IMR-90 (cell line): Measurements from ENCODE around the gene CCR3. TPM values are rescaled to one million over a fixed set of nuclear protein-coding genes. Genes with fewer than 3 reads are reported as not detected.

Source experiments
- ATAC-seq: fragments of 200-7000 bp; cut with Tn5 transposase; 2 replicates; pipeline ENCODE4 v1.9.1; 2020; ENCODE audit warnings: low read depth, mild to moderate bottlenecking, moderate library complexity
- BruUV-seq: library from RNA; stranded (reverse); fragments of 400-500 nt; replicated peaks from 2 replicates; lab custom pipeline; 2021; lab: Mats Ljungman, UMichigan
- CTCF ChIA-PET: fragments of 300-600 bp; formaldehyde crosslinking; extraction: SDS; loops from one replicate; lab custom pipeline; 2021; ENCODE audit warnings: antibody characterized with exemption; lab: Yijun Ruan, JAX
- POLR2A ChIA-PET: fragments of 300-600 bp; sonication (Branson Sonifier 250); formaldehyde crosslinking; loops from one replicate; lab custom pipeline; 2022; ENCODE audit warnings: antibody characterized with exemption; ENCODE audit not compliant: unreplicated experiment; lab: Charles Lee
- DNase-seq: peaks from one replicate; pipeline ENCODE4 v3.0.0; 2013
- H2AFZ ChIP-seq: replicated peaks from 2 replicates; pipeline ENCODE3; 2013; ENCODE audit warnings: low read length, mild to moderate bottlenecking; ENCODE audit not compliant: poor library complexity
- H2AK5ac ChIP-seq: 2 replicates; pipeline ENCODE4 v1.6.1; 2013; ENCODE audit warnings: low read depth, low read length, inconsistent platforms
- H2AK9ac ChIP-seq: replicated peaks from 2 replicates; pipeline ENCODE3; 2013; ENCODE audit warnings: mild to moderate bottlenecking, low read depth, low read length, moderate library complexity; ENCODE audit not compliant: poor library complexity
- H2BK120ac ChIP-seq: 2 replicates; pipeline ENCODE4 v1.6.1; 2013; ENCODE audit warnings: low read depth, low read length, inconsistent platforms
- H2BK15ac ChIP-seq: 3 replicates; pipeline ENCODE4 v1.6.1; 2013; ENCODE audit warnings: low read depth, low read length, inconsistent platforms
- H2BK20ac ChIP-seq: 2 replicates; pipeline ENCODE4 v1.6.1; 2013; ENCODE audit warnings: low read depth, mild to moderate bottlenecking, inconsistent platforms, low read length, moderate library complexity
- H2BK5ac ChIP-seq: 2 replicates; pipeline ENCODE4 v1.6.1; 2013; ENCODE audit warnings: mild to moderate bottlenecking, low read depth, low read length, inconsistent platforms; ENCODE audit not compliant: poor library complexity, severe bottlenecking
- H3K14ac ChIP-seq: replicated peaks from 2 replicates; pipeline ENCODE4 v1.6.1; 2013; ENCODE audit warnings: low read depth, low read length, inconsistent platforms
- H3K18ac ChIP-seq: 2 replicates; pipeline ENCODE4 v1.6.1; 2013; ENCODE audit warnings: low read depth, low read length, control low read depth
- H3K23ac ChIP-seq: 2 replicates; pipeline ENCODE4 v1.6.1; 2013; ENCODE audit warnings: low read depth, low read length, inconsistent platforms
- H3K27ac ChIP-seq: 2 replicates; pipeline ENCODE4 v1.5.1; 2013; ENCODE audit warnings: mild to moderate bottlenecking, control low read depth, low read length; ENCODE audit not compliant: insufficient read depth
- H3K27me3 ChIP-seq: 2 replicates; pipeline ENCODE4 v1.6.1; 2013; ENCODE audit warnings: low read length; ENCODE audit not compliant: control insufficient read depth, insufficient read depth
- H3K36me3 ChIP-seq: 2 replicates; pipeline ENCODE4 v1.6.1; 2013; ENCODE audit warnings: low read length, mixed read lengths; ENCODE audit not compliant: control insufficient read depth, insufficient read depth
- H3K4ac ChIP-seq: 2 replicates; pipeline ENCODE4 v1.6.1; 2013; ENCODE audit warnings: low read depth, low read length, inconsistent platforms
- H3K4me1 ChIP-seq: 2 replicates; pipeline ENCODE4 v1.6.1; 2013; ENCODE audit warnings: low read length, mixed read lengths; ENCODE audit not compliant: control insufficient read depth, insufficient read depth
- H3K4me2 ChIP-seq: 2 replicates; pipeline ENCODE4 v1.6.1; 2013; ENCODE audit warnings: low read depth, mild to moderate bottlenecking, control low read depth, low read length, moderate library complexity
- H3K4me3 ChIP-seq: 2 replicates; pipeline ENCODE4 v1.5.1; 2013; ENCODE audit warnings: low read depth, mild to moderate bottlenecking, control low read depth, low read length, moderate library complexity; ENCODE audit not compliant: insufficient read depth
- H3K56ac ChIP-seq: 2 replicates; pipeline ENCODE4 v1.6.1; 2013; ENCODE audit warnings: low read length, inconsistent platforms; ENCODE audit not compliant: insufficient read depth; ENCODE audit errors: extremely low read depth
- H3K79me1 ChIP-seq, 2 experiments: 2 replicates each; pipeline ENCODE4 v1.6.1; 2013; ENCODE audit warnings: low read length in 2 of 2, inconsistent platforms in 1 of 2, low read depth in 1 of 2
- H3K9ac ChIP-seq: 2 replicates; pipeline ENCODE4 v1.6.1; 2013; ENCODE audit warnings: low read depth, low read length, control low read depth
- H3K9me1 ChIP-seq: 2 replicates; pipeline ENCODE4 v1.6.1; 2013; ENCODE audit warnings: low read length, inconsistent platforms; ENCODE audit not compliant: insufficient read depth
- H3K9me3 ChIP-seq: 2 replicates; pipeline ENCODE4 v1.6.1; 2013; ENCODE audit warnings: low read length; ENCODE audit not compliant: control insufficient read depth, insufficient read depth
- H4K20me1 ChIP-seq: 2 replicates; pipeline ENCODE4 v1.6.1; 2013; ENCODE audit warnings: low read length, inconsistent platforms; ENCODE audit not compliant: insufficient read depth
- H4K5ac ChIP-seq: 2 replicates; pipeline ENCODE4 v1.6.1; 2013; ENCODE audit warnings: mild to moderate bottlenecking, low read depth, low read length, control low read depth
- H4K8ac ChIP-seq, 2 experiments: 2 replicates each; pipeline ENCODE4 v1.6.1; 2013; ENCODE audit warnings: low read depth in 2 of 2, low read length in 2 of 2, control low read depth in 1 of 2, inconsistent platforms in 1 of 2
- H4K91ac ChIP-seq: 2 replicates; pipeline ENCODE4 v1.6.1; 2013; ENCODE audit warnings: low read depth, low read length, inconsistent platforms; ENCODE audit not compliant: insufficient read depth
- BHLHE40 ChIP-seq: fragments of 150-350 bp; IDR thresholded peaks from 2 replicates; pipeline ENCODE4 v1.6.1; 2016; ENCODE audit warnings: mild to moderate bottlenecking, low read depth, low read length
- CEBPB ChIP-seq: IDR thresholded peaks from 2 replicates; pipeline ENCODE4 v1.6.1; 2012; ENCODE audit warnings: low read depth, low read length, improper control_type of control experiment
- ELK1 ChIP-seq: fragments of 150-350 bp; IDR thresholded peaks from 2 replicates; pipeline ENCODE4 v1.6.1; 2016; ENCODE audit warnings: low read depth, mild to moderate bottlenecking, low read length, moderate library complexity, borderline replicate concordance
- MAFK ChIP-seq: IDR thresholded peaks from 2 replicates; pipeline ENCODE4 v1.6.1; 2012; ENCODE audit warnings: low read depth, low read length, improper control_type of control experiment
- MXI1 ChIP-seq: IDR thresholded peaks from 2 replicates; pipeline ENCODE4 v1.6.1; 2012; ENCODE audit warnings: low read depth, mild to moderate bottlenecking, low read length, moderate library complexity, borderline replicate concordance
- NFE2L2 ChIP-seq: fragments of 150-350 bp; IDR thresholded peaks from 2 replicates; pipeline ENCODE4 v1.6.1; 2016; ENCODE audit warnings: low read depth, mild to moderate bottlenecking, low read length
- POLR2A ChIP-seq: IDR thresholded peaks from 2 replicates; pipeline ENCODE4 v1.6.1; 2012; ENCODE audit warnings: mild to moderate bottlenecking, low read depth, low read length
- RAD21 ChIP-seq: IDR thresholded peaks from 2 replicates; pipeline ENCODE4 v1.6.1; 2012; ENCODE audit warnings: low read length, improper control_type of control experiment
- RCOR1 ChIP-seq: IDR thresholded peaks from 2 replicates; pipeline ENCODE4 v1.6.1; 2012; ENCODE audit warnings: mild to moderate bottlenecking, low read length, improper control_type of control experiment; ENCODE audit not compliant: insufficient replicate concordance
- RFX5 ChIP-seq: IDR thresholded peaks from 2 replicates; pipeline ENCODE4 v1.8.0; 2012; ENCODE audit warnings: low read depth, mild to moderate bottlenecking, low read length, moderate library complexity
- SMC3 ChIP-seq: fragments of 150-350 bp; IDR thresholded peaks from 2 replicates; pipeline ENCODE4 v1.6.1; 2016; ENCODE audit warnings: low read depth, mild to moderate bottlenecking, antibody characterized with exemption, low read length, moderate library complexity
- WGBS, 2 experiments: methylation state at CpG; one replicate each; pipeline versions ENCODE4 v1.1.5 to v1.1.7; 2013; ENCODE audit warnings: missing lambda C conversion rate in 2 of 2; ENCODE audit not compliant: insufficient read length in 1 of 2; ENCODE audit errors: extremely low coverage in 2 of 2; 5-methylcytosine and 5-hydroxymethylcytosine counted together
- dilution Hi-C: fragments of 300-500 bp; cut with HindIII; formaldehyde crosslinking; loops from one replicate; pipeline ENCODE4 v1.14.3; 2018; ENCODE audit warnings: low sequenced_read_pairs; ENCODE audit not compliant: unreplicated experiment
- in situ Hi-C: fragments of 300-500 bp; cut with MboI; formaldehyde crosslinking; loops from 3 replicates; pipeline ENCODE4 v1.14.3; 2019; ENCODE audit warnings: low sequenced_read_pairs, inconsistent platforms, mixed read lengths
- intact Hi-C: fragments of 100-400 bp; cut with micrococcal nuclease; formaldehyde crosslinking; loops from 2 replicates; pipeline ENCODE4 v1.10.0; 2022
- polyA plus RNA-seq, 3 experiments: library from polyadenylated mRNA; depleted of rRNA; stranded (reverse); fragments of >200 nt; gene quantifications; 2 replicates each; pipeline ENCODE4 v1.2.3, GENCODE V29; 2012; ENCODE audit warnings: low replicate concordance in 1 of 3
- total RNA-seq: library from RNA; depleted of rRNA; stranded (reverse); fragments of >200 nt; gene quantifications from 2 replicates; pipeline ENCODE4 v1.2.3, GENCODE V29; 2012
- TF ChIP-seq, protein P1 (sequence below): conservative IDR thresholded peaks from 2 replicates; pipeline ENCODE4 v1.5.1; 2012; ENCODE audit warnings: mild to moderate bottlenecking, low read depth, low read length, improper control_type of control experiment
- TF ChIP-seq, protein P2 (sequence below): fragments of 150-350 bp; IDR thresholded peaks from 2 replicates; pipeline ENCODE4 v1.6.1; 2017; ENCODE audit warnings: mild to moderate bottlenecking, antibody characterized with exemption, low read length, low read depth

CCR3 gene
- total and polyA plus RNA-seq, 2 of the 4 experiments (the other 2 are of a cell fraction) = not detected

GRCh38 chr3:46303240-46303639 is 61.0 kb downstream of the CCR3 start:
- H3K9me3 ChIP-seq = no peaks in the 10 kb centered on the region

More at GRCh38 chr3:46303240-46303639, 61.0 kb downstream of the CCR3 start:
- no peak overlapping the region for H2BK5ac ChIP-seq
- H3K4ac ChIP-seq = no peak overlapping the region
- TF ChIP-seq POLR2A (no peak), MAFK (no peak), RCOR1 (no peak), CEBPB (no peak), BHLHE40 (no peak), MXI1 (no peak), NFE2L2 (no peak), RAD21 (no peak), SMC3 (no peak), RFX5 (no peak), ELK1 (no peak)
- TF ChIP-seq, protein P1, sequence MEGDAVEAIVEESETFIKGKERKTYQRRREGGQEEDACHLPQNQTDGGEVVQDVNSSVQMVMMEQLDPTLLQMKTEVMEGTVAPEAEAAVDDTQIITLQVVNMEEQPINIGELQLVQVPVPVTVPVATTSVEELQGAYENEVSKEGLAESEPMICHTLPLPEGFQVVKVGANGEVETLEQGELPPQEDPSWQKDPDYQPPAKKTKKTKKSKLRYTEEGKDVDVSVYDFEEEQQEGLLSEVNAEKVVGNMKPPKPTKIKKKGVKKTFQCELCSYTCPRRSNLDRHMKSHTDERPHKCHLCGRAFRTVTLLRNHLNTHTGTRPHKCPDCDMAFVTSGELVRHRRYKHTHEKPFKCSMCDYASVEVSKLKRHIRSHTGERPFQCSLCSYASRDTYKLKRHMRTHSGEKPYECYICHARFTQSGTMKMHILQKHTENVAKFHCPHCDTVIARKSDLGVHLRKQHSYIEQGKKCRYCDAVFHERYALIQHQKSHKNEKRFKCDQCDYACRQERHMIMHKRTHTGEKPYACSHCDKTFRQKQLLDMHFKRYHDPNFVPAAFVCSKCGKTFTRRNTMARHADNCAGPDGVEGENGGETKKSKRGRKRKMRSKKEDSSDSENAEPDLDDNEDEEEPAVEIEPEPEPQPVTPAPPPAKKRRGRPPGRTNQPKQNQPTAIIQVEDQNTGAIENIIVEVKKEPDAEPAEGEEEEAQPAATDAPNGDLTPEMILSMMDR = no peak
- TF ChIP-seq, protein P2, sequence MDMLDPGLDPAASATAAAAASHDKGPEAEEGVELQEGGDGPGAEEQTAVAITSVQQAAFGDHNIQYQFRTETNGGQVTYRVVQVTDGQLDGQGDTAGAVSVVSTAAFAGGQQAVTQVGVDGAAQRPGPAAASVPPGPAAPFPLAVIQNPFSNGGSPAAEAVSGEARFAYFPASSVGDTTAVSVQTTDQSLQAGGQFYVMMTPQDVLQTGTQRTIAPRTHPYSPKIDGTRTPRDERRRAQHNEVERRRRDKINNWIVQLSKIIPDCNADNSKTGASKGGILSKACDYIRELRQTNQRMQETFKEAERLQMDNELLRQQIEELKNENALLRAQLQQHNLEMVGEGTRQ = no peak
- no peak overlapping the region for H3K56ac ChIP-seq
- H4K5ac ChIP-seq = no peak overlapping the region
- ChIA-PET POLR2A (no interaction called here), CTCF (no interaction called here)
- no peaks in the 10 kb centered on the region for H3K36me3 ChIP-seq
- H3K4me2 ChIP-seq = no peak overlapping the region
- intact Hi-C loops = no loop called here
- H3K9ac ChIP-seq = no peak overlapping the region
- no peak overlapping the region for H3K23ac ChIP-seq
- H3K4me1 ChIP-seq = no peaks in the 10 kb centered on the region
- no peak overlapping the region for H2AK5ac ChIP-seq
- H4K20me1 ChIP-seq = no peaks in the 10 kb centered on the region
- H2AK9ac ChIP-seq = no peak overlapping the region
- dilution Hi-C loops = no loop called here
- no peaks in the 10 kb centered on the region for H3K79me1 ChIP-seq
- H3K4me3 ChIP-seq = no peak overlapping the region
- no peak overlapping the region for H2BK20ac ChIP-seq
- no peaks in the 10 kb centered on the region for H3K9me1 ChIP-seq
- no peak for ATAC-seq
- in situ Hi-C loops = no loop called here
- H3K14ac ChIP-seq = no peak overlapping the region
- no peak overlapping the region for H2BK15ac ChIP-seq
- BruUV-seq = no TSS peak
- no peak overlapping the region for H4K91ac ChIP-seq
- 100% methylated on average over 1 of the region's 3 CpGs; no CpG with 5 or more reads in 1 of the 2 experiments for WGBS, 2 experiments
- H2AFZ ChIP-seq = no peak overlapping the region
- peaks cover 22% of the 10 kb centered on the region for H3K27me3 ChIP-seq
- H2BK120ac ChIP-seq = no peak overlapping the region
- no peak overlapping the region for H4K8ac ChIP-seq
- H3K18ac ChIP-seq = no peak overlapping the region
- no peak for DNase-seq
- H3K27ac ChIP-seq = no peak overlapping the region
